Fibroblast of skin of right biceps (primary cell): Measurements from ENCODE around the gene HAGHL.

Experiments used
- DNase-seq: peaks from one replicate; pipeline ENCODE4 v3.0.0-alpha.2; 2013

The HAGHL gene

GRCh38 chr16:722835-723633, 3.9 kb upstream of the HAGHL start:
- DNase-seq: no peak

- DNase-seq: no peak
Measured at GRCh38 chr16:723695-724094, 3.2 kb upstream of the HAGHL start.

- DNase-seq: no peak
Measured at GRCh38 chr16:724188-725040, 2.5 kb upstream of the HAGHL start.

GRCh38 chr16:725041-725376, 1.9 kb upstream of the HAGHL start:
- no peak for DNase-seq

- no peak for DNase-seq
Measured at GRCh38 chr16:725463-726187, 1.3 kb upstream of the HAGHL start.

- no peak for DNase-seq
Measured at GRCh38 chr16:726188-726437, 793 bp upstream of the HAGHL start.

- DNase-seq: no peak
Measured at GRCh38 chr16:727291-727977, 528 bp downstream of the HAGHL start.

GRCh38 chr16:728131-728889, 1.4 kb downstream of the HAGHL start:
- peak; percentile 72 for DNase-seq

GRCh38 chr16:728890-729744, 2.2 kb downstream of the HAGHL start:
- no peak for DNase-seq

GRCh38 chr16:729768-730665, 3.1 kb downstream of the HAGHL start:
- DNase-seq: no peak

GRCh38 chr16:730666-731509, 4.0 kb downstream of the HAGHL start:
- no peak for DNase-seq

- DNase-seq: no peak
Measured at GRCh38 chr16:732332-732731, 5.4 kb downstream of the HAGHL start.

GRCh38 chr16:732936-733335, 6.0 kb downstream of the HAGHL start:
- DNase-seq: peak; percentile 32

GRCh38 chr16:733382-734207, 6.7 kb downstream of the HAGHL start:
- DNase-seq: no peak

- DNase-seq: no peak
Measured at GRCh38 chr16:734208-734980, 7.5 kb downstream of the HAGHL start.

- no peak for DNase-seq
Measured at GRCh38 chr16:734981-735881, 8.3 kb downstream of the HAGHL start.
